Panc1 (cell line): ENCODE measurements around the gene DGKG. TPM values are rescaled to one million over a fixed set of nuclear protein-coding genes. Genes with fewer than 3 reads are reported as not detected.

Source experiments
- ATAC-seq: fragments of 200-7000 bp; cut with Tn5 transposase; 2 replicates; pipeline ENCODE4 v1.9.1; 2020; ENCODE audit warnings: mild to moderate bottlenecking, moderate library complexity
- BruUV-seq: library from RNA; stranded (reverse); fragments of 400-500 nt; replicated peaks from 2 replicates; lab custom pipeline; 2021; lab: Mats Ljungman, UMichigan
- CTCF ChIA-PET: fragments of 300-600 bp; sonication (Branson Sonifier 250); formaldehyde crosslinking; loops from one replicate; lab custom pipeline; 2022; ENCODE audit warnings: antibody characterized with exemption; lab: Charles Lee
- POLR2A ChIA-PET: fragments of 300-600 bp; sonication (Branson Sonifier 250); formaldehyde crosslinking; loops from one replicate; lab custom pipeline; 2022; ENCODE audit warnings: antibody characterized with exemption; lab: Charles Lee
- DNase-seq: peaks from one replicate; pipeline ENCODE4 v3.0.0-alpha.2; 2010; ENCODE audit warnings: low read depth, low spot score
- H3K27ac ChIP-seq: 2 replicates; pipeline ENCODE4 v1.5.1; 2011; ENCODE audit warnings: mild to moderate bottlenecking, low read length, inconsistent platforms
- H3K27me3 ChIP-seq: fragments of 200-500 bp; sonication (Bioruptor generic); 2 replicates; pipeline ENCODE4 v1.6.0; 2014; ENCODE audit warnings: low read length, inconsistent platforms; ENCODE audit not compliant: control insufficient read depth, insufficient read depth
- H3K36me3 ChIP-seq: fragments of 200-500 bp; sonication (Bioruptor generic); 2 replicates; pipeline ENCODE4 v1.5.1; 2014; ENCODE audit warnings: inconsistent platforms, mild to moderate bottlenecking, low read length, moderate library complexity; ENCODE audit not compliant: control insufficient read depth, insufficient read depth
- H3K4me1 ChIP-seq: 2 replicates; pipeline ENCODE4 v1.5.1; 2011; ENCODE audit warnings: inconsistent platforms, mild to moderate bottlenecking, low read length, moderate library complexity; ENCODE audit not compliant: control insufficient read depth, insufficient read depth
- H3K4me3 ChIP-seq, 2 experiments: 2 replicates each; pipeline ENCODE4 v1.5.1; 2011 to 2012; ENCODE audit warnings: low read depth in 2 of 2, low read length in 2 of 2, mild to moderate bottlenecking in 2 of 2, inconsistent platforms in 1 of 2, moderate library complexity in 1 of 2
- H3K9me3 ChIP-seq: fragments of 200-500 bp; sonication (Bioruptor generic); 2 replicates; pipeline ENCODE4 v1.5.1; 2014; ENCODE audit warnings: low read depth, mild to moderate bottlenecking, inconsistent platforms, low read length, moderate library complexity; ENCODE audit not compliant: control insufficient read depth, insufficient read depth
- POLR2AphosphoS5 ChIP-seq: IDR thresholded peaks from 2 replicates; pipeline ENCODE4 v1.6.1; 2012; ENCODE audit warnings: mild to moderate bottlenecking, low read depth, low read length, moderate library complexity
- SIN3A ChIP-seq: IDR thresholded peaks from 2 replicates; pipeline ENCODE4 v1.6.1; 2012; ENCODE audit warnings: low read depth, mild to moderate bottlenecking, low read length, moderate library complexity, borderline replicate concordance; ENCODE audit not compliant: insufficient read depth
- TCF7L2 ChIP-seq: IDR thresholded peaks from 2 replicates; pipeline ENCODE4 v1.6.1; 2011; ENCODE audit warnings: mild to moderate bottlenecking, low read depth, low read length, inconsistent platforms
- in situ Hi-C: cut with HindIII; loops from 2 replicates; pipeline ENCODE4 v1.10.0; 2016; ENCODE audit warnings: low sequenced_read_pairs, low pct_unique_long_range_greater_than_20kb
- intact Hi-C: fragments of 100-400 bp; cut with micrococcal nuclease; formaldehyde crosslinking; loops from one replicate; pipeline ENCODE4 v1.10.0; 2022; ENCODE audit not compliant: unreplicated experiment
- total RNA-seq: library from RNA; stranded (reverse); gene quantifications from one replicate; pipeline ENCODE4 v1.2.1, GENCODE V29; 2021; ENCODE audit not compliant: unreplicated experiment
- TF ChIP-seq, protein P1 (sequence below): fragments of 450-650 bp; IDR thresholded peaks from 2 replicates; pipeline ENCODE4 v1.5.1; 2017; ENCODE audit warnings: mild to moderate bottlenecking
- TF ChIP-seq, protein P2 (sequence below), 2 experiments: IDR thresholded peaks; 2 replicates each; pipeline ENCODE4 v1.6.1; 2011 to 2012; ENCODE audit warnings: low read depth in 2 of 2, control low read depth in 1 of 2, low read length in 1 of 2, mild to moderate bottlenecking in 1 of 2, moderate library complexity in 1 of 2; ENCODE audit not compliant: insufficient read depth in 1 of 2

Gene DGKG
- total RNA-seq, 1 experiment from 2014 or later: 0.46 TPM

DNA sequence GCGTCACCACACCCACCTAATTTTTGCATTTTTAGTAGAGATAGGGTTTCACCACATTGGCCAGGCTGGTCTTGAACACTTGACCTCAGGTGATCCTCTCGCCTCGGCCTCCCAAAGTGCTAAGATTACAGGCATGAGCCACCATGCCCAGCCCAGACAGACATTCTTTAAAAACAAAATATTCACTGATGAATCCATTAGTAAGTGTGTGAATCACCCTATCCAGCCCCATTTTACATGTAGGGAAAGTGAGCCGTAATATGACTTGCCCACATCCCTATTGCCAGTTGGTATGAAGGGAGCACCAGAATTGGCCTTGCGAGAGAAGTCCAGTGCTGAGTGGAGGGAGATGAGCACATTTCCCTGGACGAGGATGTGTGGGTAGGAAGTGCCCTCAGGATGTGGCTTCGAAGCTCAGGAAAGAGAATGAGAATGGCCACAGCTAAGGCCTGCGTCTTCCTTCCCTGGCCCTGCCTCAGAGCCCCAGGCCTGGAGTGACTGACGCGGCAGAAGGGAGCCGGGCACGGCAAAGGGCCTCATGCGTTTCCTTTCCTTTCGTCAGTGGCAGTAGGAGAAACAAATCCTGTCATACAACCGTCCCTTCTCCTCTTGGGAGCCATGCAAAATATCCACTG is 224.9 kb downstream of the DGKG start:
- no peak overlapping the region for H3K27ac ChIP-seq
- ChIA-PET POLR2A (interaction anchor here (0.5 kb wide), 1 partner anchor 27 kb away, joined by 4 read pairs; no protein-coding TSS in a partner anchor), CTCF (no interaction called here)
- no peak overlapping the region for H3K4me3 ChIP-seq
- no peaks in the 10 kb centered on the region for H3K27me3 ChIP-seq
- DNase-seq (no peak), ATAC-seq (no peak)
- no peaks in the 10 kb centered on the region for H3K4me1 ChIP-seq
- no peaks in the 10 kb centered on the region for H3K36me3 ChIP-seq
- TF ChIP-seq TCF7L2 (no peak), SIN3A (no peak), POLR2AphosphoS5 (no peak)
- TF ChIP-seq, protein P1, sequence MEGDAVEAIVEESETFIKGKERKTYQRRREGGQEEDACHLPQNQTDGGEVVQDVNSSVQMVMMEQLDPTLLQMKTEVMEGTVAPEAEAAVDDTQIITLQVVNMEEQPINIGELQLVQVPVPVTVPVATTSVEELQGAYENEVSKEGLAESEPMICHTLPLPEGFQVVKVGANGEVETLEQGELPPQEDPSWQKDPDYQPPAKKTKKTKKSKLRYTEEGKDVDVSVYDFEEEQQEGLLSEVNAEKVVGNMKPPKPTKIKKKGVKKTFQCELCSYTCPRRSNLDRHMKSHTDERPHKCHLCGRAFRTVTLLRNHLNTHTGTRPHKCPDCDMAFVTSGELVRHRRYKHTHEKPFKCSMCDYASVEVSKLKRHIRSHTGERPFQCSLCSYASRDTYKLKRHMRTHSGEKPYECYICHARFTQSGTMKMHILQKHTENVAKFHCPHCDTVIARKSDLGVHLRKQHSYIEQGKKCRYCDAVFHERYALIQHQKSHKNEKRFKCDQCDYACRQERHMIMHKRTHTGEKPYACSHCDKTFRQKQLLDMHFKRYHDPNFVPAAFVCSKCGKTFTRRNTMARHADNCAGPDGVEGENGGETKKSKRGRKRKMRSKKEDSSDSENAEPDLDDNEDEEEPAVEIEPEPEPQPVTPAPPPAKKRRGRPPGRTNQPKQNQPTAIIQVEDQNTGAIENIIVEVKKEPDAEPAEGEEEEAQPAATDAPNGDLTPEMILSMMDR: no peak
- TF ChIP-seq, protein P2, sequence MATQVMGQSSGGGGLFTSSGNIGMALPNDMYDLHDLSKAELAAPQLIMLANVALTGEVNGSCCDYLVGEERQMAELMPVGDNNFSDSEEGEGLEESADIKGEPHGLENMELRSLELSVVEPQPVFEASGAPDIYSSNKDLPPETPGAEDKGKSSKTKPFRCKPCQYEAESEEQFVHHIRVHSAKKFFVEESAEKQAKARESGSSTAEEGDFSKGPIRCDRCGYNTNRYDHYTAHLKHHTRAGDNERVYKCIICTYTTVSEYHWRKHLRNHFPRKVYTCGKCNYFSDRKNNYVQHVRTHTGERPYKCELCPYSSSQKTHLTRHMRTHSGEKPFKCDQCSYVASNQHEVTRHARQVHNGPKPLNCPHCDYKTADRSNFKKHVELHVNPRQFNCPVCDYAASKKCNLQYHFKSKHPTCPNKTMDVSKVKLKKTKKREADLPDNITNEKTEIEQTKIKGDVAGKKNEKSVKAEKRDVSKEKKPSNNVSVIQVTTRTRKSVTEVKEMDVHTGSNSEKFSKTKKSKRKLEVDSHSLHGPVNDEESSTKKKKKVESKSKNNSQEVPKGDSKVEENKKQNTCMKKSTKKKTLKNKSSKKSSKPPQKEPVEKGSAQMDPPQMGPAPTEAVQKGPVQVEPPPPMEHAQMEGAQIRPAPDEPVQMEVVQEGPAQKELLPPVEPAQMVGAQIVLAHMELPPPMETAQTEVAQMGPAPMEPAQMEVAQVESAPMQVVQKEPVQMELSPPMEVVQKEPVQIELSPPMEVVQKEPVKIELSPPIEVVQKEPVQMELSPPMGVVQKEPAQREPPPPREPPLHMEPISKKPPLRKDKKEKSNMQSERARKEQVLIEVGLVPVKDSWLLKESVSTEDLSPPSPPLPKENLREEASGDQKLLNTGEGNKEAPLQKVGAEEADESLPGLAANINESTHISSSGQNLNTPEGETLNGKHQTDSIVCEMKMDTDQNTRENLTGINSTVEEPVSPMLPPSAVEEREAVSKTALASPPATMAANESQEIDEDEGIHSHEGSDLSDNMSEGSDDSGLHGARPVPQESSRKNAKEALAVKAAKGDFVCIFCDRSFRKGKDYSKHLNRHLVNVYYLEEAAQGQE (IDR thresholded peaks at IDR 0.05; ENCODE audit: insufficient read depth in 1 of 2, low read depth in 2 of 2, low read length in 1 of 2): no peak
- no TSS peak for BruUV-seq
- H3K9me3 ChIP-seq: no peaks in the 10 kb centered on the region
- intact Hi-C loops (no loop called here), in situ Hi-C loops (no loop called here)

DNA sequence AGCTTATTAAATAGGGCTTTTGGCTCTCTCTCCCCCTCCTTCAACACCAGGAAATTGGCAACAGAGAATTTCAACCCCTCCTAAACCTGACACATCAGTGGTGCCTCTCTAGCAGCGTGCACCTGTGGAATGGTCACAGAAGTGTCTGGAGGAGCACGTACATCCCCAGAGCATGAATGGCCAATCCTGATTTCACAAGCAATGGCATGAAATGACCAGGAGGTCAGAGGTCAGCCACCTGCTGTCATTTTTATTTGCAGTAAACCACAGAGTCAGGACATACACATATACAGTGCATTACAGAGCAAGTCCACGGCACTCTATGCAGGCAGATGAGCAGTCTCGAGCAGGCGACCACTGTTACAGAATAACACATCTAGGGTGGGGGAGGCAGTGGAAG is 228.1 kb downstream of the DGKG start:
- Histone ChIP-seq H3K4me1 (no peaks in the 10 kb centered on the region), H3K4me3 (no peak overlapping the region), H3K27me3 (no peaks in the 10 kb centered on the region), H3K27ac (no peak overlapping the region), H3K9me3 (no peaks in the 10 kb centered on the region), H3K36me3 (no peaks in the 10 kb centered on the region)
- POLR2A ChIA-PET: no interaction called here
- intact Hi-C loops (no loop called here), in situ Hi-C loops (no loop called here)
- DNase-seq (no peak), ATAC-seq (no peak)
- no TSS peak for BruUV-seq
- no peak for TF ChIP-seq POLR2AphosphoS5
- CTCF ChIA-PET: no interaction called here

GRCh38 chr3:186132487-186132886 is 229.5 kb downstream of the DGKG start:
- intact Hi-C loops: no loop called here
- no peak overlapping the region for H3K27ac ChIP-seq
- ATAC-seq: no peak
- in situ Hi-C loops: no loop called here
- no TSS peak for BruUV-seq
- DNase-seq: no peak
- no peaks in the 10 kb centered on the region for H3K36me3 ChIP-seq
- no peaks in the 10 kb centered on the region for H3K9me3 ChIP-seq
- H3K27me3 ChIP-seq: no peaks in the 10 kb centered on the region
- H3K4me1 ChIP-seq: no peaks in the 10 kb centered on the region
- no peak overlapping the region for H3K4me3 ChIP-seq
- POLR2A ChIA-PET: no interaction called here
- TF ChIP-seq, protein P1: no peak
- TF ChIP-seq POLR2AphosphoS5: no peak
- no peak for TF ChIP-seq SIN3A
- TF ChIP-seq, protein P2 (IDR thresholded peaks at IDR 0.05; ENCODE audit: insufficient read depth in 1 of 2, low read depth in 2 of 2, low read length in 1 of 2): no peak
- TF ChIP-seq TCF7L2: no peak
- CTCF ChIA-PET: no interaction called here
